Ovary (tissue), 3 donors: ENCODE data around the gene NCK2.

ENCODE experiments used
- CTCF ChIP-seq, 3 donors: fragments of 450-650 bp in 2 of 3; fragments of 200-600 bp in 1 of 3; IDR thresholded peaks; one replicate each; pipeline versions ENCODE4 v1.5.1 to v1.8.0; 2016 to 2022; ENCODE audit warnings: antibody characterized with exemption in 3 of 3, mild to moderate bottlenecking in 1 of 3
- EP300 ChIP-seq: sonication (generic); formaldehyde crosslinking; IDR thresholded peaks from one replicate; pipeline ENCODE4 v1.6.1; 2017; ENCODE audit warnings: antibody characterized with exemption
- POLR2A ChIP-seq: fragments of 450-650 bp; IDR thresholded peaks from one replicate; pipeline ENCODE4 v1.6.1; 2017; ENCODE audit warnings: antibody characterized with exemption, mild to moderate bottlenecking, moderate library complexity
- donor health status: DM: no; HTN: no; CAD: no.

- TF ChIP-seq EP300, result no peak
- TF ChIP-seq CTCF (IDR thresholded peaks at IDR 0.05), result no peak
- no peak for TF ChIP-seq POLR2A
These were observed 104.9 kb downstream of the NCK2 start for GRCh38 chr2:105849431-105850179.
